ENCODE results near the gene VGLL2. TPM values are rescaled to one million over a fixed set of nuclear protein-coding genes. Genes with fewer than 3 reads are reported as not detected.

VGLL2 gene
- total RNA-seq, 2 experiments from 2014 or later = not detected

GRCh38 chr6:117270055-117270842 is 4.9 kb downstream of the VGLL2 start:
- CTCF ChIA-PET = no interaction called here
- no peak overlapping the region for H3K27ac ChIP-seq (ENCODE audit: low read depth in 1 of 2, low read length in 2 of 2)
- ATAC-seq (ENCODE audit: poor library complexity) = no peak
- peaks cover 61 to 86% of the 10 kb centered on the region in 2 experiments for H3K27me3 ChIP-seq (ENCODE audit: control insufficient read depth in 1 of 2, insufficient read depth in 2 of 2, low read length in 2 of 2)
- H3K4me3 ChIP-seq (ENCODE audit: low read length) = no peak overlapping the region
- Mint-ChIP-seq H3K27ac (no peak overlapping the region), H3K4me1 (ENCODE audit: low read depth) (peaks cover 4% of the 10 kb centered on the region), H3K36me3 (ENCODE audit: low read depth) (no peaks in the 10 kb centered on the region), H3K4me3 (no peak overlapping the region), H3K27me3 (peaks cover 85% of the 10 kb centered on the region), H3K9me3 (no peaks in the 10 kb centered on the region)
- intact Hi-C loops (cut with DNase I, micrococcal nuclease) = no loop called here
- peaks cover 13% of the 10 kb centered on the region for H3K4me1 ChIP-seq (ENCODE audit: insufficient read depth, low read length)
- H3K9me3 ChIP-seq (ENCODE audit: control insufficient read depth in 1 of 2, insufficient read depth in 1 of 2, low read length in 2 of 2) = peaks cover 0 to 17% of the 10 kb centered on the region in 2 experiments
- POLR2A ChIA-PET = no interaction called here
- H3K36me3 ChIP-seq (ENCODE audit: insufficient read depth, low read length) = no peaks in the 10 kb centered on the region
- no peak for DNase-seq
- no peak for TF ChIP-seq CTCF (IDR thresholded peaks at IDR 0.05)

GRCh38 chr6:117270843-117271507 is 5.6 kb downstream of the VGLL2 start:
- ATAC-seq (ENCODE audit: poor library complexity) (no peak), DNase-seq (no peak)
- H3K4me1 ChIP-seq (ENCODE audit: insufficient read depth, low read length) = peaks cover 9% of the 10 kb centered on the region
- peaks cover 90% of the 10 kb centered on the region for H3K27me3 Mint-ChIP-seq
- intact Hi-C loops (cut with DNase I, micrococcal nuclease) = no loop called here
- peaks cover 0 to 12% of the 10 kb centered on the region in 2 experiments for H3K9me3 ChIP-seq (ENCODE audit: control insufficient read depth in 1 of 2, insufficient read depth in 1 of 2, low read length in 2 of 2)
- H3K27ac Mint-ChIP-seq = no peak overlapping the region
- peaks cover 54 to 84% of the 10 kb centered on the region in 2 experiments for H3K27me3 ChIP-seq (ENCODE audit: control insufficient read depth in 1 of 2, insufficient read depth in 2 of 2, low read length in 2 of 2)
- H3K36me3 ChIP-seq (ENCODE audit: insufficient read depth, low read length) = no peaks in the 10 kb centered on the region
- CTCF ChIA-PET = no interaction called here
- H3K4me3 ChIP-seq (ENCODE audit: low read length) = no peak overlapping the region
- peaks cover 4% of the 10 kb centered on the region for H3K4me1 Mint-ChIP-seq (ENCODE audit: low read depth)
- H3K36me3 Mint-ChIP-seq (ENCODE audit: low read depth) = no peaks in the 10 kb centered on the region
- H3K4me3 Mint-ChIP-seq = no peak overlapping the region
- H3K9me3 Mint-ChIP-seq = no peaks in the 10 kb centered on the region
- POLR2A ChIA-PET = no interaction called here
- TF ChIP-seq CTCF (IDR thresholded peaks at IDR 0.05) = no peak
- no peak overlapping the region for H3K27ac ChIP-seq (ENCODE audit: low read depth in 1 of 2, low read length in 2 of 2)

GRCh38 chr6:117272032-117272866 is 6.9 kb downstream of the VGLL2 start:
- Mint-ChIP-seq H3K27me3 (peaks cover 80% of the 10 kb centered on the region), H3K4me1 (ENCODE audit: low read depth) (peaks cover 4% of the 10 kb centered on the region), H3K4me3 (no peak overlapping the region), H3K27ac (no peak overlapping the region), H3K9me3 (no peaks in the 10 kb centered on the region), H3K36me3 (ENCODE audit: low read depth) (no peaks in the 10 kb centered on the region)
- H3K4me1 ChIP-seq (ENCODE audit: insufficient read depth, low read length) = peaks cover 5% of the 10 kb centered on the region
- DNase-seq (no peak), ATAC-seq (ENCODE audit: poor library complexity) (no peak)
- H3K36me3 ChIP-seq (ENCODE audit: insufficient read depth, low read length) = no peaks in the 10 kb centered on the region
- peaks cover 0 to 12% of the 10 kb centered on the region in 2 experiments for H3K9me3 ChIP-seq (ENCODE audit: control insufficient read depth in 1 of 2, insufficient read depth in 1 of 2, low read length in 2 of 2)
- no peak overlapping the region for H3K27ac ChIP-seq (ENCODE audit: low read depth in 1 of 2, low read length in 2 of 2)
- H3K27me3 ChIP-seq (ENCODE audit: control insufficient read depth in 1 of 2, insufficient read depth in 2 of 2, low read length in 2 of 2) = peaks cover 41 to 74% of the 10 kb centered on the region in 2 experiments
- intact Hi-C loops (cut with DNase I, micrococcal nuclease) = no loop called here
- ChIA-PET CTCF (no interaction called here), POLR2A (no interaction called here)
- H3K4me3 ChIP-seq (ENCODE audit: low read length) = no peak overlapping the region
- no peak for TF ChIP-seq CTCF (IDR thresholded peaks at IDR 0.05)
